Thoracic aorta (tissue), 2 donors: Measurements from ENCODE around the gene PTPN14. TPM values are rescaled to one million over a fixed set of nuclear protein-coding genes. Genes with fewer than 3 reads are reported as not detected.
"Not testable (repeated sequence)": the region's sequence is repeated elsewhere in the genome, so short reads cannot be mapped to it uniquely, and the experiment has no call there.

ENCODE experiments used
- ATAC-seq: fragments of 150-250 bp; one replicate; pipeline ENCODE4 v1.8.0; 2017; ENCODE audit warnings: low read depth; ENCODE audit not compliant: insufficient number of reproducible peaks, low FRiP score
- DNase-seq: peaks from one replicate; pipeline ENCODE4 v3.0.0-alpha.2; 2020; ENCODE audit warnings: low spot score
- H3K27ac ChIP-seq, 2 donors: fragments of 200-600 bp; sonication (generic); 1 replicate in 1 of 2; 2 replicates in 1 of 2; pipeline ENCODE4 v1.5.1; 2016; ENCODE audit warnings: mild to moderate bottlenecking in 2 of 2, moderate library complexity in 2 of 2
- H3K27me3 ChIP-seq: fragments of 200-600 bp; sonication (generic); replicated peaks from 2 replicates; pipeline ENCODE4 v1.6.0; 2016; ENCODE audit warnings: mild to moderate bottlenecking; ENCODE audit not compliant: insufficient read depth
- H3K36me3 ChIP-seq: fragments of 200-600 bp; sonication (generic); one replicate; pipeline ENCODE4 v1.5.1; 2016
- H3K4me1 ChIP-seq, 2 donors: fragments of 200-600 bp; sonication (generic); 1 replicate in 1 of 2; 2 replicates in 1 of 2; pipeline versions ENCODE4 v1.5.1 to v1.6.0; 2016; ENCODE audit warnings: low read depth in 2 of 2, mild to moderate bottlenecking in 1 of 2; ENCODE audit not compliant: control insufficient read depth in 1 of 2
- H3K4me3 ChIP-seq: fragments of 200-600 bp; sonication (generic); 2 replicates; pipeline ENCODE4 v1.5.1; 2016; ENCODE audit warnings: mild to moderate bottlenecking
- H3K9me3 ChIP-seq: fragments of 200-600 bp; sonication (generic); 2 replicates; pipeline ENCODE4 v1.5.1; 2016
- total RNA-seq, 2 donors: library from RNA; depleted of rRNA; stranded (reverse); fragments of >200 nt; gene quantifications; one replicate each; pipeline versions ENCODE4 v1.1.0 to v1.2.3, GENCODE V29; 2016
- TF ChIP-seq, protein P1 (sequence below): fragments of 200-600 bp; sonication (generic); IDR thresholded peaks from one replicate; pipeline ENCODE4 v1.5.1; 2019; ENCODE audit warnings: antibody characterized with exemption

Gene PTPN14
- total RNA-seq, 2 donors from 2014 or later: 33.3 to 63.8 TPM

DNA sequence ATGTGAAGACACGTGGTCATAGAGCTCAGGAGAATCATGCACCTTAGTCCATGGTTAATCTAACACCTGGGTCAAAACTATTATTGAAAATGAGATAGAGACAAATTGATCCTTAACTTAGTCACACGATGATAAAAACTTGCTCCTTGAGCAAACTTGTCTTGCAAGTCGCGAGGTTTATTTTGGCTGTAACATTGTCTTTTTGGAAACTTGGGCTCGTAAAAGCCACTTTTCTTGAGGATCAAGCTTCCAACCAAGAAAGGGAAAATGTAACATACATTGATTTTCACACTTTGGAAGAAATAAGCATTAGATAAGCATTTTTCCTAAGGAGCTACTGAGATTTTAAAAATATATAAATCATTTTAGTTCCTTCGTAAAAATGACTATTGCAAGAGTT is 31.7 kb upstream of the PTPN14 start:
- Histone ChIP-seq H3K27ac (no peak overlapping the region), H3K4me1 (peaks cover 0 to 7% of the 10 kb centered on the region in 2 donors), H3K36me3 (no peaks in the 10 kb centered on the region), H3K9me3 (no peaks in the 10 kb centered on the region), H3K27me3 (no peaks in the 10 kb centered on the region), H3K4me3 (no peak overlapping the region)
- no peak for ATAC-seq
- no peak for DNase-seq
- TF ChIP-seq, protein P1, sequence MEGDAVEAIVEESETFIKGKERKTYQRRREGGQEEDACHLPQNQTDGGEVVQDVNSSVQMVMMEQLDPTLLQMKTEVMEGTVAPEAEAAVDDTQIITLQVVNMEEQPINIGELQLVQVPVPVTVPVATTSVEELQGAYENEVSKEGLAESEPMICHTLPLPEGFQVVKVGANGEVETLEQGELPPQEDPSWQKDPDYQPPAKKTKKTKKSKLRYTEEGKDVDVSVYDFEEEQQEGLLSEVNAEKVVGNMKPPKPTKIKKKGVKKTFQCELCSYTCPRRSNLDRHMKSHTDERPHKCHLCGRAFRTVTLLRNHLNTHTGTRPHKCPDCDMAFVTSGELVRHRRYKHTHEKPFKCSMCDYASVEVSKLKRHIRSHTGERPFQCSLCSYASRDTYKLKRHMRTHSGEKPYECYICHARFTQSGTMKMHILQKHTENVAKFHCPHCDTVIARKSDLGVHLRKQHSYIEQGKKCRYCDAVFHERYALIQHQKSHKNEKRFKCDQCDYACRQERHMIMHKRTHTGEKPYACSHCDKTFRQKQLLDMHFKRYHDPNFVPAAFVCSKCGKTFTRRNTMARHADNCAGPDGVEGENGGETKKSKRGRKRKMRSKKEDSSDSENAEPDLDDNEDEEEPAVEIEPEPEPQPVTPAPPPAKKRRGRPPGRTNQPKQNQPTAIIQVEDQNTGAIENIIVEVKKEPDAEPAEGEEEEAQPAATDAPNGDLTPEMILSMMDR: no peak

DNA sequence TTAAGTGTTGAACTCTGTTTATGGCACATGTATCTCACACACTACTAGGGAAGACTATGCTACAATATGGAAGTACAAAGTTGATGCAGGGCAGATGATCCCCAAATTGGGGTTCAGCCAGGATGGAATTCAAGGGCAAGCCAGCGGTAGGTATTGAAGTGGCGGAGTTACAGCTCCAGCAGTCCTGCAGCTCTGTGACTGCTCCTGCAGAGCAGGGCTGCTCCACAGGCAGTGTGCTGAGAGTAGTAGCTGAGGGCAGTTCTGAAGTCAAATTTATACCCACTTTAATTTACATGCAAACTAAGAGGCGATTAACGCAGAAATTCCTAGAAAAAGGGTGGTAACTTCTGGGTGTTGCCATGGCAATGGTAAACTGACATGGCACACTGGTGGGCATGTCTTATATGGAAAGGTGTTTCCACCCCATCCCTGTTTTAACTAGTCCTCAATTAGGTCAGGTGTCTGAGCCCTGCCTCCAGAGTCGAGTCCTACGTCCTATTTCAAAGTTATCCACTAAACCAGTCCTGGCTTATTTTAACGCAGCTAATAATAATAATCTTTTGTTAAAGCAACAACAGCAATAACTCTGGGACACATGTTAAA is 31.0 kb upstream of the PTPN14 start:
- peaks cover 0 to 7% of the 10 kb centered on the region in 2 donors for H3K4me1 ChIP-seq
- ATAC-seq (no peak), DNase-seq (no peak)
- no peak overlapping the region for H3K4me3 ChIP-seq
- H3K27ac ChIP-seq: no peak overlapping the region
- no peaks in the 10 kb centered on the region for H3K9me3 ChIP-seq
- no peaks in the 10 kb centered on the region for H3K36me3 ChIP-seq
- no peaks in the 10 kb centered on the region for H3K27me3 ChIP-seq
- TF ChIP-seq, protein P1: no peak

DNA sequence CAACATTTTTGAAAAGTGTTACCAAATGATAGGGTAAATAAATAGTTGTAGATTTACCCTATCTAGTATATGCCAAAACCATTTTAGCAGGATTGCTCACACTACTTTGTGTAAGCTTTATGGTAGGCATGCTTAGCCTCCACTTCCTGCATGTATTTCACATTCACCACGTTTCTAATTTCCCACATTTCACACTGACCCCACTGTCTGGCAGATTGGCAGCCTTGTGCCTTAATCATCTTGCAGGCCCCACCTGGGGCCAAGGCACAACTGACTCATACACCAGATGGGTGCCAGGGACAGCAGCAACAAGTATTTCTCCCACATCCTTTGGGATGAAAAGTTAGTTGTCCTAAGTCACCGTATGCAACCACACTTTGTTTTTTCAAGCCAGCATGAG is 30.4 kb upstream of the PTPN14 start:
- no peak overlapping the region for H3K27ac ChIP-seq
- TF ChIP-seq, protein P1: no peak
- H3K4me1 ChIP-seq: peaks cover 0 to 7% of the 10 kb centered on the region in 2 donors
- ATAC-seq: no peak
- H3K4me3 ChIP-seq: no peak overlapping the region
- no peak for DNase-seq
- no peaks in the 10 kb centered on the region for H3K36me3 ChIP-seq
- H3K27me3 ChIP-seq: no peaks in the 10 kb centered on the region
- peaks cover 2% of the 10 kb centered on the region for H3K9me3 ChIP-seq

DNA sequence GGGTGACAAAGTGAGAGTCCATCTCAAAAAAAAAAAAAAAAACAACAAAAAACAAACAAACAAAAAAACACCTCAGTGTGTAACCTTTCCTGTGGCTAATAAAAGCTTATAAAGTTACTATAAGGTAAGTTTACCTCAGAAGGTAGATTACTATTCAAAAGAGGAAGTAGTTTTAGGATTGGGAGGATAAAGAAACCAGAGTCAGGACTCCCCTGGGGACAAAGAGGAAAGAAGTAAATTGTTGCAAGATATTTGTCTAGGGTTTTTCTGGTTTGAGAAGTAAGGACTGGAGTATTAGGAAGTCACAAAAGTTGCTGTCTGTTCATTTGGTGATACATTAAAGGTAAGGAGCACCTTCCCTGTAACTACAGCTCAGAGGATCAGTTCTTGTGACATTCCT is 27.8 kb upstream of the PTPN14 start:
- Histone ChIP-seq H3K4me3 (no peak overlapping the region), H3K4me1 (peaks cover 0 to 14% of the 10 kb centered on the region in 2 donors), H3K9me3 (peaks cover 11% of the 10 kb centered on the region), H3K27me3 (no peaks in the 10 kb centered on the region), H3K27ac (no peak overlapping the region), H3K36me3 (no peaks in the 10 kb centered on the region)
- TF ChIP-seq, protein P1: no peak
- no peak for ATAC-seq
- DNase-seq: no peak

DNA sequence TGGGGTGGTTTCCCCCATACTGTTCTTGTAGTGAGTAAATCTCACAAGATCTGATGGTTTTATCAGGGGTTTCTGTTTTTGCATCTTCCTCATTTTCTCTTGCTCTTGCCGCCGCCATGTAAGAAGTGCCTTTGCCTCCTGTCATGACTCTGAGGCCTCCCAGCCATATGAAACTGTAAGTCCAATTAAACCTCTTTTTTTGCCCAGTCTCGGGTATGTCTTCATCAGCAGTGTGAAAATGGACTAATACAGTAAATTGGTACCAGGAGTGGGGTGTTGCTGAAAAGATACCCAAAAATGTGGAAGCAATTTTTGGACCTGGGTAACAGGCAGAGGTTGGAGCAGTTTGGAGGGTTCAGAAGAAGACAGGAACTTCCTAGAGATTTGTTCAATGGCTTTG is 24.7 kb upstream of the PTPN14 start:
- H3K4me1 ChIP-seq: peaks cover 0 to 27% of the 10 kb centered on the region in 2 donors
- ATAC-seq, H3K27ac ChIP-seq, H3K27me3 ChIP-seq, H3K36me3 ChIP-seq, H3K4me3 ChIP-seq, DNase-seq: not testable (repeated sequence)
- H3K9me3 ChIP-seq: peaks cover 11% of the 10 kb centered on the region
